H9 (cell line): ENCODE measurements around the gene TFRC. TPM values are rescaled to one million over a fixed set of nuclear protein-coding genes. Genes with fewer than 3 reads are reported as not detected.

Experiments used
- DNase-seq: peaks from one replicate; pipeline ENCODE4 v3.0.0-alpha.2; 2017
- H2AFZ ChIP-seq: one replicate; pipeline ENCODE4 v1.6.1; 2013; ENCODE audit warnings: mild to moderate bottlenecking, low read length, control low read depth, moderate library complexity
- H2AK5ac ChIP-seq: 2 replicates; pipeline ENCODE4 v1.6.1; 2013; ENCODE audit warnings: low read length, control low read depth, mixed read lengths; ENCODE audit not compliant: insufficient read length
- H2BK120ac ChIP-seq: one replicate; pipeline ENCODE4 v1.6.1; 2013; ENCODE audit warnings: low read depth, mild to moderate bottlenecking, low read length, control low read depth, inconsistent platforms; ENCODE audit not compliant: poor library complexity, severe bottlenecking
- H2BK12ac ChIP-seq: 2 replicates; pipeline ENCODE4 v1.6.1; 2013; ENCODE audit warnings: low read length, control low read depth, mixed read lengths, low read depth; ENCODE audit not compliant: insufficient read length
- H2BK15ac ChIP-seq: 2 replicates; pipeline ENCODE4 v1.6.1; 2013; ENCODE audit warnings: low read depth, low read length, control low read depth
- H2BK20ac ChIP-seq: one replicate; pipeline ENCODE4 v1.6.1; 2013; ENCODE audit warnings: low read depth, mild to moderate bottlenecking, low read length, control low read depth, inconsistent platforms; ENCODE audit not compliant: poor library complexity, severe bottlenecking
- H2BK5ac ChIP-seq: 2 replicates; pipeline ENCODE4 v1.6.1; 2013; ENCODE audit warnings: low read length, control low read depth, mixed read lengths; ENCODE audit not compliant: insufficient read length
- H3K14ac ChIP-seq: 2 replicates; pipeline ENCODE4 v1.6.1; 2013; ENCODE audit warnings: low read length, control low read depth; ENCODE audit not compliant: insufficient read depth
- H3K18ac ChIP-seq: 2 replicates; pipeline ENCODE4 v1.6.1; 2013; ENCODE audit warnings: low read depth, mild to moderate bottlenecking, mixed read lengths, low read length, control low read depth; ENCODE audit not compliant: insufficient read length
- H3K23ac ChIP-seq: 2 replicates; pipeline ENCODE4 v1.6.1; 2013; ENCODE audit warnings: low read length, control low read depth, mixed read lengths, low read depth; ENCODE audit not compliant: insufficient read length
- H3K23me2 ChIP-seq: 2 replicates; pipeline ENCODE4 v1.6.1; 2013; ENCODE audit warnings: low read depth, mild to moderate bottlenecking, mixed read lengths, low read length, control low read depth; ENCODE audit not compliant: insufficient read length, poor library complexity, severe bottlenecking
- H3K27ac ChIP-seq: 2 replicates; pipeline ENCODE4 v1.5.1; 2013; ENCODE audit warnings: low read length, control low read depth, mixed read lengths, low read depth; ENCODE audit not compliant: insufficient read length
- H3K27me3 ChIP-seq: 2 replicates; pipeline ENCODE4 v1.6.1; 2013; ENCODE audit warnings: low read length, control low read depth, inconsistent platforms; ENCODE audit not compliant: insufficient read depth
- H3K4ac ChIP-seq: 2 replicates; pipeline ENCODE4 v1.6.1; 2013; ENCODE audit warnings: low read depth, mild to moderate bottlenecking, control low read depth, inconsistent platforms, low read length, moderate library complexity
- H3K4me1 ChIP-seq: 2 replicates; pipeline ENCODE4 v1.6.1; 2013; ENCODE audit warnings: low read length, control low read depth, inconsistent platforms; ENCODE audit not compliant: insufficient read depth
- H3K4me2 ChIP-seq: 2 replicates; pipeline ENCODE4 v1.6.1; 2013; ENCODE audit warnings: low read length, control low read depth, mixed read lengths; ENCODE audit not compliant: insufficient read length, insufficient read depth
- H3K56ac ChIP-seq: 2 replicates; pipeline ENCODE4 v1.6.1; 2013; ENCODE audit warnings: low read depth, mild to moderate bottlenecking, mixed read lengths, low read length, control low read depth; ENCODE audit not compliant: insufficient read length
- H3K79me1 ChIP-seq: 2 replicates; pipeline ENCODE4 v1.6.1; 2013; ENCODE audit warnings: low read depth, mild to moderate bottlenecking, moderate library complexity, low read length, control low read depth, inconsistent platforms; ENCODE audit not compliant: insufficient read depth, poor library complexity, severe bottlenecking
- H3K79me2 ChIP-seq: 2 replicates; pipeline ENCODE4 v1.6.1; 2013; ENCODE audit warnings: low read length, control low read depth, inconsistent platforms; ENCODE audit not compliant: insufficient read depth
- H3K9ac ChIP-seq: 2 replicates; pipeline ENCODE4 v1.6.1; 2013; ENCODE audit warnings: low read length, control low read depth, mixed read lengths; ENCODE audit not compliant: insufficient read length; ENCODE audit errors: extremely low read depth
- H3K9me3 ChIP-seq: one replicate; pipeline ENCODE4 v1.6.1; 2013; ENCODE audit warnings: low read depth, low read length, inconsistent platforms; ENCODE audit not compliant: control insufficient read depth
- H3T11ph ChIP-seq: one replicate; pipeline ENCODE4 v1.6.1; 2013; ENCODE audit warnings: mild to moderate bottlenecking, low read length, control low read depth, inconsistent platforms
- H4K20me1 ChIP-seq: one replicate; pipeline ENCODE4 v1.6.1; 2013; ENCODE audit not compliant: control insufficient read depth, insufficient read length, insufficient read depth
- H4K5ac ChIP-seq: 2 replicates; pipeline ENCODE4 v1.6.1; 2013; ENCODE audit warnings: low read depth, mild to moderate bottlenecking, mixed read lengths, low read length, control low read depth; ENCODE audit not compliant: insufficient read length
- H4K8ac ChIP-seq: replicated peaks from 2 replicates; pipeline ENCODE4 v1.6.1; 2013; ENCODE audit warnings: low read length, control low read depth, mixed read lengths, low read depth; ENCODE audit not compliant: insufficient read length
- H4K91ac ChIP-seq: 2 replicates; pipeline ENCODE4 v1.6.1; 2013; ENCODE audit warnings: low read depth, mild to moderate bottlenecking, moderate library complexity, mixed read lengths, low read length, control low read depth; ENCODE audit not compliant: insufficient read length
- H3K27ac Mint-ChIP-seq, 3 experiments: 2 replicates in 2 of 3; 3 replicates in 1 of 3; pipeline ENCODE4 v1.8.0; 2020 to 2021; ENCODE audit warnings: mixed read lengths in 3 of 3, mild to moderate bottlenecking in 1 of 3, moderate library complexity in 1 of 3
- H3K27me3 Mint-ChIP-seq: 2 replicates; pipeline ENCODE4 v1.8.0; 2021; ENCODE audit warnings: low read depth, mild to moderate bottlenecking, moderate library complexity, mixed read lengths
- H3K36me3 Mint-ChIP-seq, 3 experiments: 2 replicates in 2 of 3; 3 replicates in 1 of 3; pipeline ENCODE4 v1.8.0; 2020 to 2021; ENCODE audit warnings: low read depth in 3 of 3, mixed read lengths in 3 of 3; ENCODE audit not compliant: insufficient read depth in 1 of 3
- H3K4me1 Mint-ChIP-seq, 2 experiments: 2 replicates each; pipeline ENCODE4 v1.8.0; 2020; ENCODE audit warnings: mixed read lengths in 2 of 2
- H3K4me3 Mint-ChIP-seq, 2 experiments: 2 replicates in 1 of 2; 3 replicates in 1 of 2; pipeline ENCODE4 v1.8.0; 2020 to 2021; ENCODE audit warnings: mild to moderate bottlenecking in 2 of 2, mixed read lengths in 2 of 2, moderate library complexity in 1 of 2
- H3K9me3 Mint-ChIP-seq, 2 experiments: 2 replicates in 1 of 2; 3 replicates in 1 of 2; pipeline ENCODE4 v1.8.0; 2020; ENCODE audit warnings: mild to moderate bottlenecking in 2 of 2, mixed read lengths in 2 of 2, moderate library complexity in 1 of 2
- WGBS: extraction: QIAGEN DNeasy Blood & Tissue Kit; methylation state at CpG from one replicate; pipeline ENCODE4 v1.1.7; 2013; ENCODE audit warnings: missing lambda C conversion rate, low lambda C conversion rate, mixed read lengths; ENCODE audit not compliant: insufficient read length; ENCODE audit errors: extremely low coverage; 5-methylcytosine and 5-hydroxymethylcytosine counted together
- total RNA-seq: library from RNA; stranded (reverse); gene quantifications from 2 replicates; pipeline ENCODE4 v1.2.1, GENCODE V29; 2021
- TF ChIP-seq, protein P1 (sequence below): fragments of 200-600 bp; sonication (generic); conservative IDR thresholded peaks from 3 replicates; pipeline ENCODE4 v1.8.0; 2021; ENCODE audit warnings: antibody characterized with exemption, mild to moderate bottlenecking

TFRC gene
- total RNA-seq, 1 experiment from 2014 or later, result 135 TPM

DNA sequence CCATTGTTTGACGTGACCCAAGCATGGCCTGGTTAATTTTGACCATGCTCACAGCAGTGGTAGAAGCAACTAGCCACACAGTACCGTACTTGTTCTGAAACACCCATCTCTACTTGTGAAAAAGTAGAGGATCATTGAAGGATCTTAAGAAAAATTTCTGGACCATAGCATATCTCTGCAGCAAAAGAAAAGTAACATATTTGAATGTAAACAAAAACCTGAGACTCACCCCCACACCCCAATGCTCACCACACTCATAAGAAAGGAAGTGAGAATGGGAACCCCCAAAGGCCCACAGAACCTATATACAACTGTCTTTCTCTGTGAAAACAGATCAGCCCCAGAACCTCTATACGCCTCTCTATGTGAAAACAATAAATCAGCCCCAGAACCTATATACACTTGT is 33.8 kb upstream of the TFRC start:
- Histone ChIP-seq H2BK20ac (no peak overlapping the region), H3K27me3 (no peaks in the 10 kb centered on the region), H3K79me2 (no peaks in the 10 kb centered on the region; the same call in 1 of the 2 replicates), H3K27ac (no peak overlapping the region), H3K9me3 (no peaks in the 10 kb centered on the region), H2BK5ac (no peak overlapping the region), H3T11ph (no peak overlapping the region), H4K8ac (no peak overlapping the region), H3K18ac (no peak overlapping the region), H3K4me1 (no peaks in the 10 kb centered on the region), H4K91ac (no peak overlapping the region), H2BK15ac (no peak overlapping the region), H2BK120ac (no peak overlapping the region), H3K56ac (no peak overlapping the region), H3K14ac (no peak overlapping the region), H2AFZ (no peak overlapping the region), H3K4ac (no peak overlapping the region), H4K5ac (no peak overlapping the region), H2BK12ac (no peak overlapping the region), H2AK5ac (no peak overlapping the region), H3K4me2 (no peak overlapping the region), H3K23ac (no peak overlapping the region), H4K20me1 (no peaks in the 10 kb centered on the region), H3K79me1 (no peaks in the 10 kb centered on the region), H3K23me2 (no peaks in the 10 kb centered on the region), H3K9ac (no peak overlapping the region)
- TF ChIP-seq, protein P1, sequence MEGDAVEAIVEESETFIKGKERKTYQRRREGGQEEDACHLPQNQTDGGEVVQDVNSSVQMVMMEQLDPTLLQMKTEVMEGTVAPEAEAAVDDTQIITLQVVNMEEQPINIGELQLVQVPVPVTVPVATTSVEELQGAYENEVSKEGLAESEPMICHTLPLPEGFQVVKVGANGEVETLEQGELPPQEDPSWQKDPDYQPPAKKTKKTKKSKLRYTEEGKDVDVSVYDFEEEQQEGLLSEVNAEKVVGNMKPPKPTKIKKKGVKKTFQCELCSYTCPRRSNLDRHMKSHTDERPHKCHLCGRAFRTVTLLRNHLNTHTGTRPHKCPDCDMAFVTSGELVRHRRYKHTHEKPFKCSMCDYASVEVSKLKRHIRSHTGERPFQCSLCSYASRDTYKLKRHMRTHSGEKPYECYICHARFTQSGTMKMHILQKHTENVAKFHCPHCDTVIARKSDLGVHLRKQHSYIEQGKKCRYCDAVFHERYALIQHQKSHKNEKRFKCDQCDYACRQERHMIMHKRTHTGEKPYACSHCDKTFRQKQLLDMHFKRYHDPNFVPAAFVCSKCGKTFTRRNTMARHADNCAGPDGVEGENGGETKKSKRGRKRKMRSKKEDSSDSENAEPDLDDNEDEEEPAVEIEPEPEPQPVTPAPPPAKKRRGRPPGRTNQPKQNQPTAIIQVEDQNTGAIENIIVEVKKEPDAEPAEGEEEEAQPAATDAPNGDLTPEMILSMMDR, result no peak
- Mint-ChIP-seq H3K36me3 (no peaks in the 10 kb centered on the region), H3K27me3 (no peaks in the 10 kb centered on the region), H3K9me3 (no peaks in the 10 kb centered on the region), H3K4me1 (peaks cover 2% of the 10 kb centered on the region in 2 experiments; a peak in 1 of 4 replicates), H3K4me3 (no peak overlapping the region), H3K27ac (no peak overlapping the region)
- no CpG with 5 or more reads among the region's 3 CpGs for WGBS
- no peak for DNase-seq
